GM13976 (cell line): ENCODE data around the gene SLC27A4.

Source experiments
- DNase-seq: peaks from one replicate; pipeline ENCODE4 v3.0.0; 2012; ENCODE audit warnings: low spot score
- CTCF ChIP-seq: IDR thresholded peaks from 2 replicates; pipeline ENCODE4 v1.5.1; 2012; ENCODE audit warnings: borderline replicate concordance, mild to moderate bottlenecking; ENCODE audit not compliant: insufficient read depth; ENCODE audit errors: extremely low read depth, missing control alignments, control extremely low read depth
- in situ Hi-C: fragments of 300-500 bp; cut with MboI; formaldehyde crosslinking; loops from one replicate; pipeline ENCODE4 v1.12.0; 2022; ENCODE audit warnings: low sequenced_read_pairs, mixed read lengths, inconsistent platforms; ENCODE audit not compliant: unreplicated experiment

SLC27A4 gene

GRCh38 chr9:128298535-128299482 lies 41.5 kb upstream of the SLC27A4 start:
- TF ChIP-seq CTCF = no peak
- DNase-seq = no peak
- in situ Hi-C loops = no loop called here

- no peak for DNase-seq
- in situ Hi-C loops = no loop called here
- TF ChIP-seq CTCF = no peak
Measured at GRCh38 chr9:128304136-128304970, 36.0 kb upstream of the SLC27A4 start.

- in situ Hi-C loops = no loop called here
- DNase-seq = no peak
- no peak for TF ChIP-seq CTCF
Measured at GRCh38 chr9:128304971-128305288, 35.4 kb upstream of the SLC27A4 start.

- in situ Hi-C loops = no loop called here
Measured at GRCh38 chr9:128309551-128309950, 30.8 kb upstream of the SLC27A4 start.

GRCh38 chr9:128310461-128310860 lies 29.9 kb upstream of the SLC27A4 start:
- in situ Hi-C loops = no loop called here
- no peak for TF ChIP-seq CTCF

More at GRCh38 chr9:128309551-128309950, 30.8 kb upstream of the SLC27A4 start:
- no peak for TF ChIP-seq CTCF
- DNase-seq = no peak

GRCh38 chr9:128314697-128315096 lies 25.6 kb upstream of the SLC27A4 start:
- DNase-seq = no peak
- no peak for TF ChIP-seq CTCF
- in situ Hi-C loops = no loop called here

More at GRCh38 chr9:128310461-128310860, 29.9 kb upstream of the SLC27A4 start:
- DNase-seq = no peak
